AG09319 (cell line): ENCODE results near the gene CPVL.

Source experiments
- DNase-seq: peaks from one replicate; pipeline ENCODE4 v3.0.0-alpha.2; 2010; ENCODE audit warnings: low read depth; ENCODE audit errors: extremely low read depth
- TF ChIP-seq, protein P1 (sequence below): IDR thresholded peaks from 2 replicates; pipeline ENCODE4 v1.5.1; 2011; ENCODE audit warnings: low read depth, mild to moderate bottlenecking, inconsistent platforms, low read length, moderate library complexity

The CPVL gene

DNA sequence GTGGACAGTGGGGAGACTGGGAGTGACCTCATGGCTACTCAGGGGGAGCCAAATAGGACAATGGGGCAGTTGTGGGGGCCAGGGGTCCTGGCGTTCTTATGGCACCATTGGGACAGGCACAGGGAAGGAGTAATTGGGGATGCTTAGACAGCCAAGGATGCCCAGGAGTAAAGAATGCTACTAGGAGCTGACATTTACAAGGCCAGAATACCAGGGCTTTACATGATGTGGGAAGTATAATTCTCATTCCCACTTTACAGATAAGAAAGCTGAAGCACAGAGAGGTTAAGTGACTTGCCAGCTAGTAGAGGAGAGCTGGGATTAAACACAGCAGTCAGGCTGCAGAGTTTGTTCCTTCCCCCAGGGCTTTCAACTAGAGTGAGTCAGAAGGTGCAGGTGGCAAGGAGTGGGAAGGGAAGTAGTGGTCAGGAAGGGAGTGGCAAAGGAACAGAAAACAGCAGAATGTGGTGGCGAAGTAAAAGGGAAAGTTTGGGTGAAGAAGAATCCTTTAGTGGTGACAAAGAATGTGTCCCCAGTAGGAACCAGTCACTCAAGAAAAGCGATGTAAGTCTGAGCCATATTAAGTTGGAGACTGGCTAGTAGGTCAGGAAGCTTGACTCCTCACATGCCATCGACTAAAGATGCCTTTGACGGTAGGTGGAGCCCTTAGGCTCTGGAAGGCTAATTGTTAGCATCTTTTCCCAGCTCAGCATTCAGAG, 32.8 kb downstream of the CPVL start:
- DNase-seq = no peak
- TF ChIP-seq, protein P1, sequence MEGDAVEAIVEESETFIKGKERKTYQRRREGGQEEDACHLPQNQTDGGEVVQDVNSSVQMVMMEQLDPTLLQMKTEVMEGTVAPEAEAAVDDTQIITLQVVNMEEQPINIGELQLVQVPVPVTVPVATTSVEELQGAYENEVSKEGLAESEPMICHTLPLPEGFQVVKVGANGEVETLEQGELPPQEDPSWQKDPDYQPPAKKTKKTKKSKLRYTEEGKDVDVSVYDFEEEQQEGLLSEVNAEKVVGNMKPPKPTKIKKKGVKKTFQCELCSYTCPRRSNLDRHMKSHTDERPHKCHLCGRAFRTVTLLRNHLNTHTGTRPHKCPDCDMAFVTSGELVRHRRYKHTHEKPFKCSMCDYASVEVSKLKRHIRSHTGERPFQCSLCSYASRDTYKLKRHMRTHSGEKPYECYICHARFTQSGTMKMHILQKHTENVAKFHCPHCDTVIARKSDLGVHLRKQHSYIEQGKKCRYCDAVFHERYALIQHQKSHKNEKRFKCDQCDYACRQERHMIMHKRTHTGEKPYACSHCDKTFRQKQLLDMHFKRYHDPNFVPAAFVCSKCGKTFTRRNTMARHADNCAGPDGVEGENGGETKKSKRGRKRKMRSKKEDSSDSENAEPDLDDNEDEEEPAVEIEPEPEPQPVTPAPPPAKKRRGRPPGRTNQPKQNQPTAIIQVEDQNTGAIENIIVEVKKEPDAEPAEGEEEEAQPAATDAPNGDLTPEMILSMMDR = no peak

DNA sequence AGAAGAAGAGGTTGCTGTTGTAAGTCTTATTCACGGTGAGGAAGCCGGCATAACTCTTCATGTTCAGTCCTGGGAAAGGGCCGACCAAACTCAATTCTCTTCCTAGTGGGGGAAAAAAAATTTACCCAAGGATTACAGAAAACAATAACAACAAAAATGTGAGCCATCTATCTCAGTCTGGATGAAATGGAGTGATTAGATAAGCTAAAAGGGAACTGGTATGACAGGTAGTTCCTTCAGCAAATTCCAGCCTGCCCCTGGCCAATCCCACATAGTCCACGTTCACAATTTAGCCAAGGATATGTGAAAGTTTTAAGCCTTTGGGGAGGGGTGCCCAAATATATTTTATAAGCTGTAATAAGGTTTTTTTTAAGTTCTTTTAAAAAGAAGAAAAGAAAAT, 33.6 kb downstream of the CPVL start:
- TF ChIP-seq, protein P1 = no peak
- no peak for DNase-seq

DNA sequence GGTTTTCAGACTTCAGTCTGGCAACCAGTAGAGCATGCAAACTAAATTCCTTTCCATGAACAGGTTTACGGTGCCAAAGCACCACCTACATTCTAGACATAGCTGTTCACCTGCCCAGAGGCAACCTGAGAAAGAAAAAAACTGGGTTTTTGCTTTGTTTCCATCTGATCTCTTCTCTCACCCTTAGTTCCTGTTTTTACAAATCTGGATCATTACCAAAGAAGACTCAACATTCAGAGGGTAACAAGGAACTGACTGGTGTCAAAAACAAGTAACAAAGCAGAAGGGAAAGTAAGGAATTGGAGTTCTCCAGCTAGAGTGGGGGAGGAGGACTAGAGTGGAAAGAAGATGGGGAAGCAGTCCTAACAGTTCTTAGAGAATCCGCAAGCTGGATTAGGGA, 36.4 kb downstream of the CPVL start:
- no peak for DNase-seq
- TF ChIP-seq, protein P1 = no peak

DNA sequence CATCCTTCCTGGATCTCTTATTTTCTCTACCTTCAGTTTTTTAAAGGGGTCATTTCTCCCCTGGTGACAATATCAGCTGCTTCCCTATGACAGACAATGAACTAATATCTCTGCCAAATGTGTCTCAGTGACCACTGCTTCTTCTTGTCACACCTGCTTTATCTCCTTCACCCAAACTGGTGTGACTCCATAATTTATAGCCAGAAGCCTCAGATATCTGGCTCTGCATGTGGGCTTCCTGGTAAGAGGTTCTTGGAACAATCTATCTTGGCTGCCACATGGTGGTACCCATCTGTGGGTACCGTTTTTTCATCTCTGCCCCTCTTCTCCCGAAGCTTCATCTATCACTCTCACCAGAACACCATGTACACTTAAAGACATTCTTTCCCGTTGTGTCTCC, 37.0 kb downstream of the CPVL start:
- TF ChIP-seq, protein P1 = no peak
- DNase-seq = no peak

DNA sequence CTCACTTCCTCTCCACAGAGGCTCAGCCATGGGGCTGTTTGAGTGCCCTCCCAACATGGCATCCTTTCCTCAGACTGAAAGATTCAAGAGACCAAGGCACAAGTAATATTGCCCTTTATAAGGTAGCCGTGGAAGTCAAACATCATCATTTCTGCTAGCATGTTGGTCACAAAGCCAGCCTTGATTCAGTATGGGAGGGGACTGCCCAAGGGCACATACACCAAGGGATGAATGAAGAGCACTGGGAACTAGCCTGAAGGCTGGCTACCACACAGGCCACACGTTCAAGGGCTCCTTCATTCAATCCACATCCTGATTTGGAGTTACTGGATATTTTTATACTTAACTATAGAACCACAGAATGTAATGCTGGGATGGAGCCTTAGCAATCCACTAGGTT, 39.3 kb downstream of the CPVL start:
- TF ChIP-seq, protein P1 = no peak

DNA sequence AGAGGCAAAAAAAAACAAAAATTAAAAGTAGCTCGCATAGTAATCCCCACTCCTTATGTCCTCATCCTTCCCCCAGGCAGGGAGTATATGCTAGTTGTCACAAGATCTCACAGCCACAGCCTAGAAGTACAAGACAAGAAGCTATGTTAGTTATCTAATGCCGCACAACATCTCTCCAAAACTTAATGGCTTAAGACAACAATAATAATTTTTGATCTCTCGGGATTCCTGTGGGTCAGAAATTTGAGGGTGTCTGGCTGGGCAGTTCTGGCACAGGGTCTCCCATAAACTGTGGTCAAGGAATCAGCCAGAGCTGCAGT, 39.7 kb downstream of the CPVL start:
- no peak for DNase-seq
- TF ChIP-seq, protein P1 = no peak

More for the DNA sequence above, 39.3 kb downstream of the CPVL start:
- DNase-seq = no peak

DNA sequence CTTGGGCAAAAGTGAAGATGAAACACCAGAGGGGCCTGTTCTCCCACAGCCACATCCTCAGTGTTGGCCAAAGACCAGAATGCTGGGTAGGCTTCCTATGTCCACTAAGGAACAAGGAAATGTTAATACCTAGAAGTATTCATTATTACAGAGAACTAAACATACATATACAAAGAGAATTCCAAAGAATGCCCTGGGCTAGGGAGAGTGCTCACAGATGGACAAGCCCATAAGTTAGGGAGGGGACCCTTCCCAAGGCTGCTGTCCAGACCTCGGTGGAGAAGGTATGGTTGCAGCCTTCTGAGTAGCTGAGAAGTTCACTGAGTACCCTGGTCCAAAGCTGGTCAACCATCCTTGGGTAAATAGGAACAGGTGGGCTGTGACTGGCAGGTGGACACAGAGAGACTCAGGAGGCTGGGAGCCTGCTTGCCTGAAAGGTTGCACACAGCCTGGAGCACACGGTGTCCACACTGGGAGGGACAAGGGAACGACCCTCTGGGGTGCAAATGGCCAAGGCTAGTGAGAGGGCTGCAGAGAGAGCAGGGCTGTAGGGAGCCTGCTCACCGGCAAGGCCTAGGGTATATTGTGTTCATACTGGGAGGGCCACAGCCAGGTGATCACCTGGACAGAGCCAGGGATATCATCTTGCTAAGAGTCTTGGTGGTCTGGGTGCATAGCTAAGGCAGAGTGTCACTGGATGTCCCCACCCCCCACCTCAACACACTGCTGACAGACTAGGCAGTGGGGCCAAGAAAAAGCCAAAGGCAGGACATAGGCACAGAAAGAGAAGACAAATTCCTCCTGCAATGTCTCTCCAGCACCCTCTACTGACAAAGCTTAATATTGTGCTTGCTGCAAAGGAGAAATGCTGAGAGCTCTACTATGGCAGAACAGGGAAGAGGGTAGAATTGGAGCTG, 40.3 kb downstream of the CPVL start:
- TF ChIP-seq, protein P1 = peak; percentile 91
- DNase-seq = peak; percentile 31
